ENCODE data around the gene PITX2. TPM values are rescaled to one million over a fixed set of nuclear protein-coding genes. Genes with fewer than 3 reads are reported as not detected.

Gene PITX2
- not detected for total RNA-seq

DNA sequence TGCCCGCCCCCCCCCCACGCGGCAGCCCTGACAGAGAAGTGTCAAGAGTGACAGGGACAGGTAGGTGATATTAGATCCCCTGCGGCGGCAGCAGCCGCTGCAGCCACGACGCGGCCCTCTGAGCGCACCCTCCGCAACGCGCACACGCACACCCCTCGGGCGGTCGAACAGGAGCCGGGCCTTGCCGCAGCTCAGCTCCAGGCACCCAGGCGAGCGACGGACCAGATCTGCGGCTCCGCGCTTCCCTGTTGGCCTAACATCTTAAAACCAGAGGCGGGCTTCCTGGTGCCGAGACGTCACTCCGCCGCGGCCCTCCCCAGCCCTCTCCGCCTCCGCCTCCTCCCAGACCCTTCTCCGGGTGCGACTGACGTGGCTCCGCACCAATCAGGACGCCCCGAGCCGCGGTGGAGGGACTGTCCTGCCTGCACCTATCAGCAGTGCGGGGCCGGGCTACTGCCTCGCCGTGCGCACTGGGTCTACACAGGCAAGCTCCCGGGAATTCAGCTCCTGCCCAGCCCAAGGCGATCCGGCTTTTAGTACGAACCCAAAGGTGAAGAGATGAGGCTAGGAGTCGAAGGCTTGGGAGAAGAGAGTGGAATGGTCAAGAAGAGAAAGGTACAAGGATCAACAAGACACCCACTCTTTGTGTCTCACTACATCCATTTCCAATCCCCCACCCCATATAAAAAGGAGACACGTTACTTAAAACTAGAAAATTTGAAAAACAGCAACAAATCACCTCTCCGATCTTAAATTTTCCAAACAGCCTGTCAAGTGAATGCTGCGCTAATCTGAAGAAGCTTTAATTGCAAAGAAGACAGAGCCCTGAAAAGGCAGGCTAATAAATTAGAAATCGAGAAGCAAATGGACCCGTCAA lies at the start of gene PITX2:
PITX2 (minus strand) TSS at position 237 of the 877 bp plus-strand sequence. CDS start 617 bp downstream, outside the sequence.
- DNase-seq (ENCODE audit: low spot score in 2 of 2) (peak in 1 of 2 donors; percentile 60), FAIRE-seq (no peak)

DNA sequence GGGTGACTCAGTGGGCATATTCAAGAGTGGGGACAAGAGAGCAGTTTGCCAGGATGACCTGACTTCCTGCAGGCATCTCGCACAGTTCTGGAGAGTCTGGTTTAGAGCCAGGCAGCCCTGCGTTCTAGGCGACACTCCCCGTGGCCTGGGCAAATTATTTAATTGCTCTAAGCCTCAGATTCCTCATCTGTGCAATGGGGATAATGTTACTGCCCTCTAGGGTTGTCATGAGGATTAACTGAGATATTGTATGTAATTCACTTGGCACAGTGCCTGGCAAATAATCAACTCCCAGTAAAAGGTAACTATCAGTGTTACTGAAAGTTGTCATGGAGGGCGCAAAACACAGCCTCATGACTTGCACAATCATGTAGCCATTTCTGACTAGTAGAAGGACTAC lies 48.8 kb upstream of the PITX2 start:
- DNase-seq (ENCODE audit: low spot score in 2 of 2) (no peak), FAIRE-seq (no peak)

DNA sequence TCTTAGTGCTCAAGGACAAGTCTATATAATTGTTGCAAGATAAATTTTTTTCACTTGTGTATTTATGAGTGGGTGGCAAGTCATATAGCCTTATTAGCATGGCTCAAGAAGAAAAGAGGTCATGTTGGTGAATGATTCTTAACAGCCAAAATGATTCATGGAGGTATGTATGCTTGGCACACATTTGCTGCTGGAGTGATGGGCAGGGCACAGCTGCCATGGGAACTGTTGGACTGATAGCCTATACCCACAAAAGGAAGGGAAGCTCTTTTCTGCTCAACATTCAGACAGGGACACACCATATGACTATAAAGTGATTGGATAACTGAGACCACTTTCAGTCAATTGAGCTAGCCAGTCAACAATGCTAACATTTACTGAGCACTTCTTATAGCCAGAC lies 46.8 kb upstream of the PITX2 start:
- FAIRE-seq (no peak), DNase-seq (ENCODE audit: low spot score in 2 of 2) (no peak)

DNA sequence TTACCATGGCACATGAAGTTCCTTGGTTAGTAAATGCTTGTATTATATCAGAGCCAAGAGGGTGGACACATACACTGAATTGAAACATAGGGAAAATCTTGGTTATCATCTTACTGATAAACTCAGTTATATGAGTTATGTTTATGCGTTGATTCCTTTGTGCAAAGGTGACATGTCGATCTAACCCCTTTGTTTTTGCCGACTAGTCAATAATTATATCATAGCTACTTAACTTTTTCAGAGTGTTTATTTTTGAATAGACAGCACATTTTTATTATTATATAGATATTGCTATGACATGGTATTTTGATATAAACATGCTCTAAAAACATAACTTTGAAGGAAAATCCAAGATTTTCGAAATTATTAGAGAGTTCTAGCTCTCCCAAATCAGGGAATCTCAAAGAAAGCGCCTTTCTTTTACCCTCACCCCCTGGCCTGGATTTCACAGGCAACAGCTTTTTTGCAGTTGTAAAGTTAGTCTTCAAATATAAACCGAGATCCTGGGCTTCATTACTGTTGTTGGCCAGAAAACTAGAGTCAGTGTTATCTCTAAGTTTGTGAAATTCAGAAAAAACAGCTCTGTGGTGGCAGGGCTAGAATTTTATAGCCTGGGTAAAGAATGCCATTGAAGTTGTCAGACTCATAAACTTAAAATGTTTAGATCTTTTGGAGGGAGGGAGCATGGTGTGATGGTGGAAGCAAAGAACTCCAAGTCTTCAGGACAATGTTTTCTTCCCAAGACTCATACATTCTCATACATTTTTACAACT lies 45.8 kb upstream of the PITX2 start:
- DNase-seq (ENCODE audit: low spot score in 2 of 2) (no peak), FAIRE-seq (no peak)

DNA sequence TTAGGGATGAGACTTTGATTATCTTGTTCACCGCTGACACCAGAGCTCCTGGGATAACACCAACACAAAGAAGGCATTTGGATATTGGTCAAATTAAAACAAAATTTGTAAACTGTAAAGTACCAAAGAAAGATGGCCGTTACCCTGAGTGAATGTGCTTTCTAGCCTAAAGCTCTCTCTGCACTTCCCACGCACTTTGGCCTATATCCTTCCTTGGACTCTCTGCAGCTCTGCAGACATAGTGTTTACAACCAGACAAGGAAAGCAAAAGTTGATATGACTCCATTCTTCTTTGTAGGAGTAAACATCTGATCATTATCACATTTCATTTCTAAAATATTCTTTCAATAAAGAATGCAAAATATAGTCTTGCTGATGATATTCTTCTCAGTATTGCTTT lies 44.8 kb upstream of the PITX2 start:
- no peak for FAIRE-seq

DNA sequence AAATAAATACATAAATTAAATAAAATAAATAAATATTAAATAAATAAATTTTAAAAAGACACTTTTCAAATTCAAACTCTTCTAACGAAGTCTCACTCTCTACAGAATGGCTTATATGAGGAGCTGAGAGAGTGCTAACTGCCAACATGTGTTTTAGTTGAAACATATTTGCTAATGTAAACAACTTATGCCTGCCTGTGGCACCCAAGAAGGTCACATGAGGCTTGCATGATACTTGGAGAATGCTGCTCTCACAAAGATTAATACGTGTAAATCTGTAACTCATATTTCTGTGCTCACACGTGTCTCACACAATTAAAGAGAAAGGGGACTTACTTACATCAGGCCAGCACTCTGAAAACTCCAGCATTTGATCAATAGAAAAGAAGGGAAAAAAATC lies 43.2 kb upstream of the PITX2 start:
- DNase-seq (ENCODE audit: low spot score in 2 of 2) (no peak), FAIRE-seq (no peak)

More for the DNA sequence above, 44.8 kb upstream of the PITX2 start:
- DNase-seq (ENCODE audit: low spot score in 2 of 2): no peak

DNA sequence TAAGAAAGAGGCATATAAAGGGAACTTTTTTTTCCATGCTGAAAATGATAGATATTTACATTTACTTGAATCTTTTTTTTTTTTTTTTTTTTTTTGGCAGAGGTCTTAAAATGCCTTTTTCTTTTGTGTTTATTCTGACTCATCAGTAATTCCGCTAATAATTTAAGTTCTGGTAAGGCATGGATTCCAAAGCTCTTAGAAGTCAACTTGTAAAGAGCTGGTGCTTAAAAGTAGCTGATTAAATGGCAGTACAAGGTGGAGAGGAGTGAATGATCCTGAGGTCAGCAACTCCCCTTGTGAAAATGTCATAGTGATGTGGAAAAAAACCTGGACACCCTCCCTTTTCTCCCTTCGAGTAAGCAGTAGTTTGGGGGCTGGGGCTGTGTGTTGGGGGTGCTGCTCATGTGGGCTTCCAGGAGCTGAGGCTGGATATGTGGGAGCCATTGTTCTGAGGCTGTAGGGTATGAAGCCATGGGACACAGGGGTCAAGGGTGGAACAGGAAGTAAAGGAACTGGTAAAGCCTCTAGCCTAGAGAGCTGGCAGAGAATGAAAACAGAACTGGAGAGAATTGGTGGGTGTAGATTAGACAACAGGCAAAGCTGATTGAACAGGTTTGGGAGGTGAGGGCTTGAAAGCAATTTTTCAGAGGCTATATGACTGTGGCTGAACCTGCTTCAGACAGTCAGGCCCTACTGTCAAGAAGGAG lies 41.0 kb upstream of the PITX2 start:
- FAIRE-seq (no peak), DNase-seq (ENCODE audit: low spot score in 2 of 2) (no peak)

DNA sequence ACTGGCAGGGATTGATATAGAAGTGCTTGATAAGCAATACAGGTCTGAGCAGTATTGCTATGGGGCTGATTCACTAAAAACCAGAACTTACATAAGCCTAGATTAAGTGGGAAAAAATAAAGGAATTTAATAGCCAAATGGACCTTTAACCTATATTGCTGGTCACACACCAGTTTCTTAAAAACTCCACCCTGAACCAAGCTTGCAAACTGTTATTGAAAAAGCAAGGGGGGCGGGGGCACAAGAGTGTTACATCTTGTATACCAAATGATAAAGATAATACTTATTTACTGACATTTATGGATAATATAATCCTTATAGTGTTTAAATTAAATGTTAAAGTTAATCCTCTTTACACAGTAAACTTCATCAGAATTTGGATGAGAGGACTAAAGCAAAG lies 40.3 kb upstream of the PITX2 start:
- no peak for DNase-seq (ENCODE audit: low spot score in 2 of 2)
- no peak for FAIRE-seq

DNA sequence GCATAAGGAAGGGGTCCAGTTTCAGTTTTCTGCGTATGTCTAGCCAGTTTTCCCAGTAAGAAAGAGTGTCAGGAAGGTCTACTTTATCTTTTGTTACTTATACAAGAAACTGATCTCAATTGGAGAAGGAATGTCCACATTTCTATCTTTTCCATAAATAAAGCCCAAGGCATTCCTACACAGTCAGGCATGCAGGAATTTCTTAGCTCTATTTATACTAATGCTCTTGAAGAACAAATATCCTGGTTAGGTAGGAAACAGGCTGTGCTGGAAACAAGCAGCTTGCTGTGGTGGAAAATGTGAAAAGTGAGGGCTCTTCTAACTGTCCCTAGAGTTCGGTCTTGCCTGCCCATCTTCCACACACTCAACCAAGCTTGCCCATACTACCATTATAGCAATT lies 37.9 kb upstream of the PITX2 start:
- no peak for FAIRE-seq
- no peak for DNase-seq (ENCODE audit: low spot score in 2 of 2)

DNA sequence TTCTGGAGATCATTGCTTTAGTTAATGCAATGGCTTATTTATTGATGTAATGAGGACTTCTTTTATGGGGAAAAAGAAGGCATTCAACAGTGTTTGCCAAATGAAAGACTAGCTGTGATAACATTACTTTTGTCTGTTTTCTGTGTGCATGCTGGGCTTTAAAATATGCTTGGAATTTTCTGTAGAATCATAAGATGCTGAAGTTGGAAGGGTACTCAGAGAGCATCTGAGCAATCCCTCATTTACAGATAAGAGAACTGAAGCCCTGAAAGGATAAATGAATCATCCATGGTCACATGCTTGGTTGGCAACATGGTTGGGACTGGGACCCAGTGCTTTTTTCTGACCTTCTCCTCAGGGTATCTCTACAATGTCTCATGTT lies 31.4 kb upstream of the PITX2 start:
- no peak for DNase-seq (ENCODE audit: low spot score in 2 of 2)
- no peak for FAIRE-seq

DNA sequence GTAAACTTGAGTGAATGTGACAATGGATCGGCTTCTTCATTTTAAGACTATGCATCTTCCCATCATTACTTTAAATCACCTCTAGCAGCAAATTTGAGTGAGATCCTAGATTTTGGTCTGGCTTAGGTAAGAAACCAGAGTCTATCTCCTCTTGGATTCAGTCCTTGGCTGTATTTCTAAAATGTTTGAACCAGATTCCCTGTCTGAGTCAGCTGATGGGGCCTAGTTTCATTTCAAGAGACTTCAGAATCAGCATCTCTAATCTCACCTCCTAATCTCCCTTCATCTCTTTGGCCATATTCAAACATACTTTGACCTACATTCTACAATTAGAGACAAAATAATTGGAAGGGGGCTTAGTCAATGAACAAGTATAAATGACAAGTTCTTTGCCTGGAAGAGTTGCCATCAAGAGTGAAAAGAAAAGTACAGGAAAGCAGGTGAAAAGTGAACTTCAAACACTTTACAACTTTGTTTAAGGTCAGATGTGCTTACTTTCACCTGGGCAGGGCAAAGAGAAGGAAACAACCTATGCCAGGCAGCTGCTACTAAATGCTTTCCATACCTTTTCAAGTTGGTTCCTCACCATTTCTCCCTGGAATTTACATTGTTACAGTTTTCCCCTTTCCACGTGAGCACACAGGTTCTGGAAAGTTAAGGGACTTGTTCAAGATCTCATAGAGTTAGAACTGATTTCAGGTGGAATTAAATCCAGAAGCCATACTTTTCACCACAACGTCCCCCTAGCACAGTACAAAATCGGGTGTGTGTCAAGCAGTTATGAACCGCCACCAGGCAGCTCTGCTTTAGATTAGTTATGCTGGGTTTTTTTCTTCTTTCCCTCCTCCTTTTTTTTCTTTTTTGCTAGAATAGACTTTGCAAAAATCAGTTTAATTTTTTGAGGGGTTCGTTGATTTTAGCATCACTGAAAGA lies 30.7 kb upstream of the PITX2 start:
- no peak for FAIRE-seq
- no peak for DNase-seq (ENCODE audit: low spot score in 2 of 2)

DNA sequence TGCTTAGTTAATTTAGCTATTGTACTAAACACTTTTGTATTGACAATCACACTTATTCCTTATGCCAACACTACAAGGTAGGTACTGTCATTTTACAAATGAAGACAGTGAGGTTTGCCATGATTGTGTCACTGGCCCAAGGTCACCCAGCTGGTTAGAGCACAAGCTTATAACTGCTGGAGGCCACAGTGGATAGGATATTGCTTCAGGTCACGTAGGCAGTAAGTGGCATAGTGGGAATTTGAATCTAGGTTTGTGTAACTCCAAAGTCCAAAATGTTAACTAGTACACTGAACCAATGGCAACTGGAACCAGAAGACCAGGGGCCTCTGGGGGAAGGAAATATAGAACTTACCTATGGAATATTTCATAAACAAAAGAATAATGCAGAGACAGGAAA lies 21.1 kb upstream of the PITX2 start:
- no peak for DNase-seq (ENCODE audit: low spot score in 2 of 2)
- no peak for FAIRE-seq

DNA sequence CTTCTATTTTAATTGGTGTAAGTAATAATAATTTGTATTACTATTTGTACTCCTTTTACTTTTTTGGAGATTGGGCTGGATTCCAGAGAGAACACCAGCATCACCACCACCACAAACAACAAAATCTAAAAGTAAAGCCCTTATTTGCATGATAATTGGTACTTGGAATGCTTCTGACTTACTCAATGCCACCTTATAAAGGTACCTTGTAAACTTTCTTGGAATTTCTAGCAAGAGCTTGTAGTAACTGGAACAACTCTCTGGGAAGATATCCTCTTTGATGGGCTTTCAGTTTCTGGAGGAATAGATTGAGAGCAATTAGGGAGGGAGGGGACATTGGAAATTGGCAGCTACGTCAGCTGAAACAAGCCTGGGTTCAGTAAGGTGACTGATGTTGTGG lies 20.2 kb upstream of the PITX2 start:
- DNase-seq (ENCODE audit: low spot score in 2 of 2): no peak
- no peak for FAIRE-seq

DNA sequence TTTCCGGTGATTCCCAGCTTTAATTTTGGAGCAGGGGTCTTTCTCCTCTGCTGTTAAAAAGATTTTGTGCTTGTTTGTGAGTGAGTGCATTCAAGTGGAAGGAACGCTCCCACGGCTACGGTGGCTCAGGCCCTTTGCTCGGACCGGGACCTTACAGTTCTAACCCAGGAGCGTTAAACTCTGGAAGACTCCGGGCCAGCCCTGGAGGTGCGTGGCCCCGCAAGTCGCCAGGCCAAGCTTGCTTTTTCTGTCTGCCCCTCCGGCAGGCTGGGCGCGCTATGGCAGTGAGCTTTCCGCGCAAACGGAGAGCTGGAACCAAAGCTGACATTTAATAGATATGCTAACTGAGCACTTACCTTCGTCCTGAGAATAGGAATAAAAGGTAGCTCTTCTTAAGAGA lies 18.3 kb upstream of the PITX2 start:
- no peak for DNase-seq (ENCODE audit: low spot score in 2 of 2)
- no peak for FAIRE-seq

DNA sequence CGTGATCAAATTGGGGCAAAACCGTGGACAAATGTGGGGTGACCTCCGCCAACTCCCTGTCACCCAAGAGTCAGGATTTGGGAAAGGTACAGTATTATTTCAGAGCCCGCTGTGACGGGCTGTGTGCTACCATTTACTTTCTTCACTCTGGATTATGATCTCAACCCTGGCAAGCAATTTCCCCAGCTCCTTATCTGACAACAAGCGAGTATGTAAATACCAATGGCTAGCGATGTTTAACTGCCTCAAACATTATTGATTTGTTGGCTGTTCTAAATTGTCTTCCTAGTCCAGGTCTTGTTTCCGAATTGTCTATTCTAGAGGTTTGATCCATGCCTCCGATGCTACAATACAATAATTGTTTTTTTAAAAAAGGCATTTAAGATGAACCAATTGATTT lies 17.7 kb upstream of the PITX2 start:
- DNase-seq (ENCODE audit: low spot score in 2 of 2): no peak

DNA sequence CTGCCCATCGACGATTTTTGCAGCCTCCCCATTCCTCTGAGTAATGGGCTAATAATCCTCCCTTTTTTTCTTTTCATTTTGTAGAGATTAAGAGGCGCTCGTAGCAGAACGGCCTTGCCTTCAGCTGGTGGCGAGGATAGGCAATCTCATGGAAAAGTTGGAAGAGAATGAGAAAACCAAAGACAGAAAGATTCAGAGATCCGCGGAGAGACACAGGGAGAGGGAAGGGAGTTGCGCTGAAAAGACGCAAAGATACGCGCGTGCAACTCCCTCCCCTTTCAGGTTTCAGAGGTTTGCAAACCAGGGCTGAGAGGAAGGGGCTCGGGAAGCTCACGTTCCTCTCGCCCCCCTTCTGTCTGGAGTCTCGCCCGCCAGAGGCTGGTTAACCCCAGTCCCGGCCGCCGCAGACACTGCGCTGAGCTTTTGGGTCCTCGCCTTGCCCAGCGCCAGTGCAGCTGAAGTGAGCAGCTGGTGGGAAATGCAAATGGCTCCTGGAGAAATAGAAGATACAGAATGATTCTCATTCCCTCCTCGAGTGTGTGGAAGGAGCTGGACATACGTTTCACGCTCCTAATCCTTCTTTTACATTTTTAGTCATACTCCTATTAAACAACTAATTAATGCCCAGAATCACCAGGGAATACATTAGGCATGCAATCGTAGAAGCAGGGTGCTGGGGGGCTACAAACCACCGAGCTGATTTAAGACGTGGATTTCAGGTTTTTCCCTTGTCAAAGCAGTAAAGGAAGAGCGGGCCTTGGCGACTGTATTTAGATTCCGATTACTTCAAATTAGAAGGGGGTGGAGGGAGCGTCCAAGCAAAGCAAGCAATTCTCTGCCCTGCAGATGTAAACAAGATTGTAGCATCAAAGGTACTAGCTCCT lies 16.6 kb upstream of the PITX2 start:
- FAIRE-seq (no peak), DNase-seq (ENCODE audit: low spot score in 2 of 2) (no peak)

More for the DNA sequence above, 17.7 kb upstream of the PITX2 start:
- FAIRE-seq: no peak

DNA sequence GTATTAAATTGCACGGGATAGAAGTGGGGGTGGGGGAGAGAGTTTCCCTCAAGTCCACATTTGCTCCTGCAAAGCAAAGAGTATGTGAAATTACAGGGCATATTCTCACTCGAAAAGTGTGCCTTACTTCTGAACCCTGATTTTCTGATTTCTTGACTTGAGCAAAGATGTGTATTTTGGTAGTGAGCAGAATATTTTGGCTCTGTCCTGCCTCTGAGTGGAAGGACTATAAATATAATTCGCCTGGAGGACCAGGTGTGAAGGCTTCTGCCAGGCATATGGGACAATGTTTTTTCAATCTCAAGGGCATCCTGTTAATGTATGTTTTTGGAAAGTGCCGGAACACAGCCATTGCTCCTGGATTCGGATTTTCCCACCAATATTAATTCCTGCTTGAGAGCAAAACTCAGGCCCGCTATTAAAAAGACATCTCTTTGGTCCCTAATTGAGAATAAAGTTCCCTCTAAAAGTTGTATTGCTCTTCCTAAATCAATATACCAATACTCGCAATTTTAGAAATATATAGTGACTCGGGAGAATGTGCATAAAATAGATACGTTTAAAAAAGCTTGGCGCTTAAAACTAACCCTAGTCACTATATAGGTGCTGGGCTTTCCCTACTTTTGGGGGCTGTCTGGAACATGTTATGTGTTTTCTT lies 15.3 kb upstream of the PITX2 start:
- DNase-seq (ENCODE audit: low spot score in 2 of 2): no peak
- no peak for FAIRE-seq

DNA sequence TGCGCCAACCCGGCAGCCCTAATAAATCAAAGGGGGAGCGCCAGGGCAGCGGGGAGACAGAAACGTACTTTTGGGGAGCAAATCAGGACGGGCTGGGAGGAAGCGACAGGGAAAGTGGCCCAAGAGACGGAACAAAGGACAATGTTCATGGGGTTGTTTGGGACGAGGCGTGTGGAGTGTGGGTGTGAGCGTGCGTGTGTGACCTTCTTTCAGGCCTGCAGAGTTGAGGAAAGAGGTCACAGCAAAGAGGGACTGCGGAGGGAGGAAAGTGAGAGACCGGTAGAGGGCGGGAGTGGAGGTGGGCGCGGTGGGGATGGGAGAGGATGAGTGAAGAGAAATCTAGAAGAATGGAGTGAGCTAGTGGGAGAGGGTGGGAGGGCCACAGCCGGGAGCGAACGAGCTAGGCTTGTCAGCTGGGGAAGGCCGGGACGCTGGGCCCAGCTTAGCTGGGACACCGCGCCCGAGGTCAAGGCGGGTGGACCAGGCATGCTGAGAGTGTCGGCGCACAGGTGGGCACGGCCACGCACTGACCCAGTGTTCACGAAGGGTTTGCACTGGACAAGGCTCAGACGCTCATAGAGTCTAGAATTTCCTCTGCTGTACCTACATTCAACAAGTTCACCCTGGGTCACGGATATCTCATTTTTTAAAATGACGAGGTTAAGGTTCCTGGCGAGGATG lies 14.7 kb upstream of the PITX2 start:
- FAIRE-seq (no peak), DNase-seq (ENCODE audit: low spot score in 2 of 2) (no peak)

Data from frontal cortex (tissue), 4 donors.